GM12878 (cell line): ENCODE results near the gene TTLL7. TPM values are rescaled to one million over a fixed set of nuclear protein-coding genes. Genes with fewer than 3 reads are reported as not detected.

ENCODE experiments used
- ATAC-seq: fragments of 200-7000 bp; cut with Tn5 transposase; 3 replicates; pipeline ENCODE4 v1.9.1; 2020; ENCODE audit warnings: mild to moderate bottlenecking, moderate library complexity
- BruUV-seq: library from RNA; stranded (reverse); fragments of 400-500 nt; replicated peaks from 2 replicates; lab custom pipeline; 2021; lab: Mats Ljungman, UMichigan
- CTCF ChIA-PET: fragments of 300-600 bp; sonication (Branson Sonifier 250); formaldehyde crosslinking; extraction: SDS; loops from one replicate; lab custom pipeline; 2021; ENCODE audit warnings: inconsistent platforms; lab: Yijun Ruan, JAX
- POLR2A ChIA-PET: fragments of 350-600 bp; formaldehyde crosslinking; extraction: SDS; loops from one replicate; lab custom pipeline; 2021; ENCODE audit warnings: inconsistent platforms; lab: Charles Lee
- RAD21 ChIA-PET: fragments of 300-600 bp; sonication (Branson Sonifier 250); formaldehyde crosslinking; loops from one replicate; lab custom pipeline; 2023; ENCODE audit warnings: antibody characterized with exemption; ENCODE audit not compliant: unreplicated experiment; lab: Charles Lee
- SMC1A ChIA-PET: fragments of 300-600 bp; sonication (Branson Sonifier 250); formaldehyde crosslinking; loops from one replicate; lab custom pipeline; 2023; ENCODE audit not compliant: unreplicated experiment, uncharacterized antibody; lab: Charles Lee
- DNase-seq: peaks from one replicate; pipeline ENCODE4 v3.0.0-alpha.2; 2011; ENCODE audit warnings: low read depth, low spot score
- FAIRE-seq: peaks from 3 replicates; lab custom pipeline; 2011; peaks lifted over from hg19 to GRCh38; lab: Jason Lieb, UNC
- H2AFZ ChIP-seq: 2 replicates; pipeline ENCODE4 v1.6.0; 2011; ENCODE audit warnings: low read depth, low read length, control low read depth; ENCODE audit not compliant: control insufficient read depth
- H3K27ac ChIP-seq: 2 replicates; pipeline ENCODE4 v1.5.1; 2011; ENCODE audit warnings: control low read depth; ENCODE audit not compliant: control insufficient read depth, insufficient read depth
- H3K27me3 ChIP-seq, 2 experiments: replicated peaks in 1 of 2; 2 replicates each; pipeline versions ENCODE4 v1.6.0 to v1.6.1; 2011; ENCODE audit warnings: low read length in 1 of 2; ENCODE audit not compliant: control insufficient read depth in 2 of 2, insufficient read depth in 2 of 2
- H3K36me3 ChIP-seq, 2 experiments: 2 replicates each; pipeline ENCODE4 v1.5.1; 2011; ENCODE audit warnings: low read length in 1 of 2; ENCODE audit not compliant: control insufficient read depth in 2 of 2, insufficient read depth in 2 of 2
- H3K4me1 ChIP-seq: 2 replicates; pipeline ENCODE4 v1.6.1; 2011; ENCODE audit warnings: mild to moderate bottlenecking, low read length, moderate library complexity, mixed read lengths; ENCODE audit not compliant: control insufficient read depth, insufficient read depth
- H3K4me2 ChIP-seq: 2 replicates; pipeline ENCODE4 v1.6.0; 2011; ENCODE audit warnings: control low read depth; ENCODE audit not compliant: control insufficient read depth, insufficient read depth
- H3K4me3 ChIP-seq: fragments of 200-600 bp; sonication (generic); 2 replicates; pipeline ENCODE4 v1.5.1; 2016
- H3K79me2 ChIP-seq: 2 replicates; pipeline ENCODE4 v1.6.0; 2011; ENCODE audit warnings: low read length; ENCODE audit not compliant: control insufficient read depth, insufficient read depth
- H3K9ac ChIP-seq: 2 replicates; pipeline ENCODE4 v1.8.0; 2011; ENCODE audit warnings: low read length, control low read depth, mixed read lengths; ENCODE audit not compliant: control insufficient read depth, insufficient read depth
- H3K9me3 ChIP-seq: replicated peaks from 3 replicates; pipeline ENCODE4 v1.5.1; 2011; ENCODE audit warnings: mild to moderate bottlenecking, low read length; ENCODE audit not compliant: control insufficient read depth, insufficient read depth
- H4K20me1 ChIP-seq: 2 replicates; pipeline ENCODE4 v1.6.0; 2011; ENCODE audit not compliant: control insufficient read depth, insufficient read depth
- CBX5 ChIP-seq: sonication (generic); IDR thresholded peaks from 2 replicates; pipeline ENCODE4 v1.6.1; 2016; ENCODE audit warnings: low read depth, moderate library complexity, mild to moderate bottlenecking, inconsistent platforms
- KDM1A ChIP-seq: fragments of 200-600 bp; sonication (generic); IDR thresholded peaks from 2 replicates; pipeline ENCODE4 v1.6.1; 2016; ENCODE audit warnings: borderline replicate concordance
- MXI1 ChIP-seq: fragments of 150-350 bp; IDR thresholded peaks from 2 replicates; pipeline ENCODE4 v1.6.1; 2011; ENCODE audit warnings: low read depth, mild to moderate bottlenecking, inconsistent platforms, low read length, improper control_type of control experiment
- NBN ChIP-seq: fragments of 450-650 bp; IDR thresholded peaks from 2 replicates; pipeline ENCODE4 v1.6.1; 2016
- NFXL1 ChIP-seq: fragments of 450-650 bp; IDR thresholded peaks from 2 replicates; pipeline ENCODE4 v1.6.1; 2017; ENCODE audit warnings: antibody characterized with exemption, mild to moderate bottlenecking, borderline replicate concordance
- NFYB ChIP-seq: IDR thresholded peaks from 2 replicates; pipeline ENCODE4 v1.6.1; 2011; ENCODE audit warnings: low read depth, mild to moderate bottlenecking, low read length, improper control_type of control experiment, moderate library complexity; ENCODE audit not compliant: insufficient read depth
- PAX5 ChIP-seq: IDR thresholded peaks from 2 replicates; pipeline ENCODE4 v1.6.1; 2011; ENCODE audit warnings: low read depth, low read length, borderline replicate concordance
- RAD21 ChIP-seq: IDR thresholded peaks from 2 replicates; pipeline ENCODE4 v1.6.1; 2011; ENCODE audit warnings: mild to moderate bottlenecking, low read depth, low read length, moderate library complexity; ENCODE audit not compliant: insufficient read depth
- SMAD1 ChIP-seq: fragments of 450-650 bp; IDR thresholded peaks from 2 replicates; pipeline ENCODE4 v1.6.1; 2018; ENCODE audit warnings: mild to moderate bottlenecking, low read depth; ENCODE audit not compliant: partially characterized antibody
- WGBS: methylation state at CpG from one replicate; pipeline ENCODE4 v1.1.6; 2016; ENCODE audit warnings: low lambda C conversion rate; ENCODE audit not compliant: insufficient replicate concordance, insufficient coverage; ENCODE audit errors: missing lambda C conversion rate; 5-methylcytosine and 5-hydroxymethylcytosine counted together
- in situ Hi-C: fragments of 300-500 bp; cut with MboI; formaldehyde crosslinking; loops from 9 replicates; pipeline ENCODE4 v1.14.3; 2018; ENCODE audit warnings: mixed read lengths
- intact Hi-C: fragments of 100-400 bp; cut with micrococcal nuclease; formaldehyde crosslinking; loops from one replicate; pipeline ENCODE4 v1.14.2; 2022; ENCODE audit not compliant: unreplicated experiment
- polyA plus RNA-seq, 11 experiments: library from polyadenylated mRNA; depleted of rRNA in 4 of 11; unstranded in 6 of 11; stranded (reverse) in 5 of 11; fragments of >200 nt; fragmentation: Nextera tagmentation in 4 of 11; fragmentation: Illumina TruSeq in 1 of 11; extraction: Ambion mirVana in 4 of 11; extraction: Trizol in 1 of 11; gene quantifications; 1 replicate in 1 of 11; 2 replicates in 10 of 11; pipeline versions ENCODE4 v1.2.1 to v1.2.3, GENCODE V29; 2011 to 2016; ENCODE audit warnings: inconsistent platforms in 2 of 11, missing spikeins in 2 of 11, low read depth in 1 of 11
- total RNA-seq, 4 experiments: library from RNA; depleted of rRNA in 3 of 4; stranded (reverse); fragments of >200 nt in 3 of 4; fragmentation: Illumina TruSeq in 1 of 4; extraction: Trizol in 1 of 4; gene quantifications; 2 replicates each; pipeline versions ENCODE4 v1.2.1 to v1.2.3, GENCODE V29; 2013 to 2021
- TF ChIP-seq, protein P1 (sequence below): IDR thresholded peaks from 2 replicates; pipeline ENCODE4 v1.6.1; 2012; ENCODE audit warnings: improper control_type of control experiment, low read depth, low read length; ENCODE audit not compliant: insufficient replicate concordance
- TF ChIP-seq, protein P2 (sequence below): fragments of 450-650 bp; IDR thresholded peaks from 2 replicates; pipeline ENCODE4 v1.6.1; 2017; ENCODE audit warnings: mild to moderate bottlenecking, low read depth, inconsistent platforms; ENCODE audit not compliant: poor library complexity, severe bottlenecking

Gene TTLL7
- total and polyA plus RNA-seq, 10 of the 15 experiments (the other 5 are each of a cell fraction or from before 2014, with no cell fraction given) = 0.03 to 1.4 (median 0.61) TPM

DNA sequence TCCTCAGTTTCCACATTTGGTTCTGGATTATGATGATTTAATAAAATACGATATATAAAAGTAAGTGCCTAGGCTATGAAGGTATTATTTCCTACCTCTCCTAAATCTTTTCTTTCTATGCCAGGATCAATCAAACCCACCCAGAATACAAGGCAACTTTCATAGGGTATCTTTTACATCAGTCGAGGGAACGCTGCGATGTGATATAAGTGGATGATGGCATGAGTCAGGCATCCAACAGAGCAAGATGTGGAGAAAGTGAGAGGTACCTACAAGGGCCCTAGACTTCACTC lies 781 bp downstream of the TTLL7 start:
- RAD21 ChIA-PET = no interaction called here
- no TSS peak for BruUV-seq

DNA sequence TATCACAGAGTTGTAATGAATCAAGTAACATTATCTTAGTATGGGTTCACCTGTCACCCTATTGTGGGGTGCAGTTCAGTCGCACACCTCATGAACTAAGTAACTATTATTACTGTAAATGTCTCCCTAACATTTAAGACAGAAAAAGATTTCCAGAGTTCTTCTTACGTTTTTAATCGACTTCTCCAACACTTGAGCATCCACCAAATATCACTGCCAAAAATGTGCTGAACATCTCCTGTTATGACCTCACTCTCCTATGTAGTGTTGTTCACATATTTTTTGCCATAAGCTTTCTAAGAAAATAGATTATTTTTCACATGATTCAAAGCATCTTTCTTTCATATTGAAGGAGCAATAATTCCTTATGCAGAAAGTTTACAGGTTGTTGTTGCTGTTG lies 1.3 kb downstream of the TTLL7 start:
- Histone ChIP-seq H3K4me3 (no peak overlapping the region), H3K27me3 (no peaks in the 10 kb centered on the region; a peak in 2 of 4 replicates), H3K79me2 (no peaks in the 10 kb centered on the region), H3K27ac (no peak overlapping the region), H3K36me3 (no peaks in the 10 kb centered on the region), H2AFZ (no peak overlapping the region), H4K20me1 (no peaks in the 10 kb centered on the region), H3K4me2 (no peak overlapping the region), H3K9me3 (no peaks in the 10 kb centered on the region), H3K9ac (no peak overlapping the region), H3K4me1 (no peaks in the 10 kb centered on the region)
- in situ Hi-C loops (no loop called here), intact Hi-C loops (no loop called here)
- SMC1A ChIA-PET = no interaction called here
- CTCF ChIA-PET = no interaction called here
- RAD21 ChIA-PET = no interaction called here
- DNase-seq = no peak
- ATAC-seq = no peak
- POLR2A ChIA-PET = no interaction called here
- no TSS peak for BruUV-seq
- WGBS = 62% methylated on average over 3 of the region's 3 CpGs
- FAIRE-seq = no peak
- TF ChIP-seq NFXL1 = no peak
- no peak for TF ChIP-seq RAD21
- no peak for TF ChIP-seq MXI1
- no peak for TF ChIP-seq SMAD1
- no peak for TF ChIP-seq NBN
- TF ChIP-seq PAX5 = no peak
- no peak for TF ChIP-seq CBX5
- no peak for TF ChIP-seq NFYB
- TF ChIP-seq, protein P1, sequence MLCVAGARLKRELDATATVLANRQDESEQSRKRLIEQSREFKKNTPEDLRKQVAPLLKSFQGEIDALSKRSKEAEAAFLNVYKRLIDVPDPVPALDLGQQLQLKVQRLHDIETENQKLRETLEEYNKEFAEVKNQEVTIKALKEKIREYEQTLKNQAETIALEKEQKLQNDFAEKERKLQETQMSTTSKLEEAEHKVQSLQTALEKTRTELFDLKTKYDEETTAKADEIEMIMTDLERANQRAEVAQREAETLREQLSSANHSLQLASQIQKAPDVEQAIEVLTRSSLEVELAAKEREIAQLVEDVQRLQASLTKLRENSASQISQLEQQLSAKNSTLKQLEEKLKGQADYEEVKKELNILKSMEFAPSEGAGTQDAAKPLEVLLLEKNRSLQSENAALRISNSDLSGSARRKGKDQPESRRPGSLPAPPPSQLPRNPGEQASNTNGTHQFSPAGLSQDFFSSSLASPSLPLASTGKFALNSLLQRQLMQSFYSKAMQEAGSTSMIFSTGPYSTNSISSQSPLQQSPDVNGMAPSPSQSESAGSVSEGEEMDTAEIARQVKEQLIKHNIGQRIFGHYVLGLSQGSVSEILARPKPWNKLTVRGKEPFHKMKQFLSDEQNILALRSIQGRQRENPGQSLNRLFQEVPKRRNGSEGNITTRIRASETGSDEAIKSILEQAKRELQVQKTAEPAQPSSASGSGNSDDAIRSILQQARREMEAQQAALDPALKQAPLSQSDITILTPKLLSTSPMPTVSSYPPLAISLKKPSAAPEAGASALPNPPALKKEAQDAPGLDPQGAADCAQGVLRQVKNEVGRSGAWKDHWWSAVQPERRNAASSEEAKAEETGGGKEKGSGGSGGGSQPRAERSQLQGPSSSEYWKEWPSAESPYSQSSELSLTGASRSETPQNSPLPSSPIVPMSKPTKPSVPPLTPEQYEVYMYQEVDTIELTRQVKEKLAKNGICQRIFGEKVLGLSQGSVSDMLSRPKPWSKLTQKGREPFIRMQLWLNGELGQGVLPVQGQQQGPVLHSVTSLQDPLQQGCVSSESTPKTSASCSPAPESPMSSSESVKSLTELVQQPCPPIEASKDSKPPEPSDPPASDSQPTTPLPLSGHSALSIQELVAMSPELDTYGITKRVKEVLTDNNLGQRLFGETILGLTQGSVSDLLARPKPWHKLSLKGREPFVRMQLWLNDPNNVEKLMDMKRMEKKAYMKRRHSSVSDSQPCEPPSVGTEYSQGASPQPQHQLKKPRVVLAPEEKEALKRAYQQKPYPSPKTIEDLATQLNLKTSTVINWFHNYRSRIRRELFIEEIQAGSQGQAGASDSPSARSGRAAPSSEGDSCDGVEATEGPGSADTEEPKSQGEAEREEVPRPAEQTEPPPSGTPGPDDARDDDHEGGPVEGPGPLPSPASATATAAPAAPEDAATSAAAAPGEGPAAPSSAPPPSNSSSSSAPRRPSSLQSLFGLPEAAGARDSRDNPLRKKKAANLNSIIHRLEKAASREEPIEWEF = no peak

More for the DNA sequence above, 781 bp downstream of the TTLL7 start:
- DNase-seq (no peak), ATAC-seq (no peak), FAIRE-seq (no peak)
- TF ChIP-seq, protein P2, sequence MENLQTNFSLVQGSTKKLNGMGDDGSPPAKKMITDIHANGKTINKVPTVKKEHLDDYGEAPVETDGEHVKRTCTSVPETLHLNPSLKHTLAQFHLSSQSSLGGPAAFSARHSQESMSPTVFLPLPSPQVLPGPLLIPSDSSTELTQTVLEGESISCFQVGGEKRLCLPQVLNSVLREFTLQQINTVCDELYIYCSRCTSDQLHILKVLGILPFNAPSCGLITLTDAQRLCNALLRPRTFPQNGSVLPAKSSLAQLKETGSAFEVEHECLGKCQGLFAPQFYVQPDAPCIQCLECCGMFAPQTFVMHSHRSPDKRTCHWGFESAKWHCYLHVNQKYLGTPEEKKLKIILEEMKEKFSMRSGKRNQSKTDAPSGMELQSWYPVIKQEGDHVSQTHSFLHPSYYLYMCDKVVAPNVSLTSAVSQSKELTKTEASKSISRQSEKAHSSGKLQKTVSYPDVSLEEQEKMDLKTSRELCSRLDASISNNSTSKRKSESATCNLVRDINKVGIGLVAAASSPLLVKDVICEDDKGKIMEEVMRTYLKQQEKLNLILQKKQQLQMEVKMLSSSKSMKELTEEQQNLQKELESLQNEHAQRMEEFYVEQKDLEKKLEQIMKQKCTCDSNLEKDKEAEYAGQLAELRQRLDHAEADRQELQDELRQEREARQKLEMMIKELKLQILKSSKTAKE = no peak
- no peak for TF ChIP-seq KDM1A
- H3K79me2 ChIP-seq = no peaks in the 10 kb centered on the region
- in situ Hi-C loops (no loop called here), intact Hi-C loops (no loop called here)
- H3K9ac ChIP-seq = no peak overlapping the region
- no peak overlapping the region for H3K27ac ChIP-seq
- no peaks in the 10 kb centered on the region for H3K4me1 ChIP-seq
- H3K27me3 ChIP-seq = no peaks in the 10 kb centered on the region; a peak in 2 of 4 replicates
- no peaks in the 10 kb centered on the region for H3K36me3 ChIP-seq
- no peak overlapping the region for H3K4me2 ChIP-seq
- H3K4me3 ChIP-seq = no peak overlapping the region
- H3K9me3 ChIP-seq = no peaks in the 10 kb centered on the region
- POLR2A ChIA-PET = no interaction called here
- WGBS = 96% methylated on average over 4 of the region's 4 CpGs
- H4K20me1 ChIP-seq = no peaks in the 10 kb centered on the region
- no peak overlapping the region for H2AFZ ChIP-seq
- SMC1A ChIA-PET = no interaction called here
- CTCF ChIA-PET = no interaction called here
